ENCODE results near the gene TRIM39.

TRIM39 gene

GRCh38 chr6:30311101-30311500, 15.6 kb upstream of the TRIM39 start:
- CTCF ChIA-PET = interaction anchor here (0.9 to 1.3 kb wide), 2 partner anchors 10 to 48 kb away, joined by 3 read pairs; no protein-coding TSS in a partner anchor
- POLR2A ChIA-PET = no interaction called here
- no peak for DNase-seq (ENCODE audit: extremely low spot score)
- no peak for TF ChIP-seq CTCF (IDR thresholded peaks at IDR 0.05; ENCODE audit: control extremely low read depth, extremely low read depth, low read depth, missing control alignments)

- no peak for TF ChIP-seq CTCF (IDR thresholded peaks at IDR 0.05; ENCODE audit: control extremely low read depth, extremely low read depth, low read depth, missing control alignments)
- ChIA-PET CTCF (interaction anchor here (0.7 to 1.0 kb wide), 3 partner anchors 15 to 84 kb away, joined by 3 read pairs; partner anchors contain the start of gene TRIM39), POLR2A (no interaction called here)
- DNase-seq (ENCODE audit: extremely low spot score) = no peak
Measured at GRCh38 chr6:30311671-30312070, 15.1 kb upstream of the TRIM39 start.

DNA sequence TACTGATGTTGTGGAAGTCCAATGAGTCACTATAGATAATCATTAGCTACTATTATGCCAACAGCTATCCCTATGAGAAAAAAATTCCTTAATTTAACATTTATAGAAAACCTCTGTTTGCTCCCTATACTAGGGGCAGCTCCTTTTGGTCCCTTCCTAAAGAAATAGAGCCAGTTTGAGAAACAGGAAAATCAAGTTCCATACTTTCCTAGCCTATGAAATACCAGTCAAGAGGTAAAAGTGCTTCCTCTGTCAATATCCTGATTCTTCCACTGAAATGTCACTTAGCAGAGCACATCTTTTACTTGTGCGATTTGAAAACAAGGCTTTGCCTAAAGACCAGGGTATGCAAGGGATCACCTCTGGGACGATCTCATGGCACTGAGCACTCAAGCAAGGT, 14.5 kb upstream of the TRIM39 start:
- ChIA-PET CTCF (interaction anchor here (0.7 to 1.0 kb wide), 3 partner anchors 14 to 83 kb away, joined by 3 read pairs; partner anchors contain the start of gene TRIM39), POLR2A (no interaction called here)
- no peak for DNase-seq (ENCODE audit: extremely low spot score)
- TF ChIP-seq CTCF (IDR thresholded peaks at IDR 0.05; ENCODE audit: control extremely low read depth, extremely low read depth, low read depth, missing control alignments) = no peak

DNA sequence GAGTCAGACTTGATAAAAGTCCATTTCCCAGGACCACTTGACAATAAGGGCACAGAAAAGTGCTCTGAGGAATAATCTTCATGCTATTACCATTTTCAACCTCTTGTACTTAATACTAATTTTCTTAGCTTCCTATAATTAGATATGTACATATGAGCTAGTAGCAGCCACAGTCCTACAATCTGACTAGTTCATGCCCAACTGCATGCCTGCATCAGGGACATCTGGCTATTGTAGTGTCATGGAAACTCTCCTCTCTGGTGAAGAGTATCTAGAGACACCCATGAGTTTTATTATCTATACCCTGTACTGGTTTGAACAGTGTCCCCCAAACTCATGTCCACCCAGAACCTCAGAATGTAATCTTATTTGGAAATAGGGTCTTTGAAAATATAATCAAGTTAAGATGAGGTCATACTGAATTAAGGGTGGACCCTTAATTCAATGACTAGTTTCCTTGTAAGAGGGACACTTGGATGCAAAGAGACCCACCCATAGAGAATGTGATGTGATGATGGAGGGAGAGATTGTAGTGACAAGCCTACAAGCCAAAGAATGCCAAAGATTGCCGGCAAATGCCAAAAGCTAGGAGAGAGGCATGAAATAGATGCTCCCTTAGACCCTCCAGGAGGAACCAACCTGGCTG, 13.9 kb upstream of the TRIM39 start:
- no peak for DNase-seq (ENCODE audit: extremely low spot score)
- no peak for TF ChIP-seq CTCF (IDR thresholded peaks at IDR 0.05; ENCODE audit: control extremely low read depth, extremely low read depth, low read depth, missing control alignments)
- POLR2A ChIA-PET = interaction anchor here (0.7 kb wide), 1 partner anchor 13 kb away, joined by 3 read pairs; no protein-coding TSS in a partner anchor
- CTCF ChIA-PET = interaction anchor here (1.0 kb wide), 1 partner anchor 14 kb away, joined by 3 read pairs; the partner anchor contains the start of gene TRIM39

GRCh38 chr6:30315156-30315555, 11.6 kb upstream of the TRIM39 start:
- POLR2A ChIA-PET = interaction anchor here (1.0 kb wide), 1 partner anchor 11 kb away, joined by 3 read pairs; the partner anchor contains the start of gene TRIM39
- no peak for DNase-seq (ENCODE audit: extremely low spot score)
- TF ChIP-seq CTCF (IDR thresholded peaks at IDR 0.05; ENCODE audit: control extremely low read depth, extremely low read depth, low read depth, missing control alignments) = no peak
- CTCF ChIA-PET = interaction anchor here (1.3 to 1.5 kb wide), 3 partner anchors 9 to 12 kb away, joined by 4 to 6 read pairs (median 4); no protein-coding TSS in a partner anchor

DNA sequence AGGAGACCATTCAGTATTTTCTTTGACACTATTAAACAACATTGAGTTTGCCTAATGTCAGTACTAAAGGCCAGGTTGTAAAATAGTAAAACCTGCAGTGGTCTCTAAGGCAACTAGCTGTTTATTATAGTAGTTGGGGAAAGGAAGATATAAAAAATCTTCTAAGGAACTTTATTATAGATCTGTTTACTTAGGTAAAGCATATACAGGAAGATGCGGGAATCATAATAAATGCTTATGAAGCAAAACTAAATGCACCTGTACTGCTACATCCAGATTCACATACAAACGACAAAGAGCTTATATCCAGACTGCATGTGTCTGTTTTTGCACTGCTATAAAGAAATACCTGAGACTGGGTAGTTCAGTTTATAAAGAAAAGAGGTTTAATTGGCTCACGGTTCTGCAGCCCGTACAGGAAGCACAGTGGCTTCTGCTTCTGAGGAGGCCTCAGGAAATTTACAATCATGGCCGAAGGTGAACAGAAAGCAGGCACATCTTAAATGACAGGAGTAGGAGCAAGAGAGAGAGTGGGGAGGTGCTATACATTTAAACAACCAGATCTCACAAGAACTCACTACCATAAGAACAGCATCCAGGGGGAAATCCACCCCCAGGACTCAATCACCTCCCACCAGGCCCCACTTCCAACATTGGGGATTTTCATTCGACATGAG, 8.7 kb upstream of the TRIM39 start:
- ChIA-PET CTCF (interaction anchor here (1.9 to 2.2 kb wide), 2 partner anchors 13 to 40 kb away, joined by 5 to 8 read pairs; no protein-coding TSS in a partner anchor), POLR2A (no interaction called here)
- no peak for DNase-seq (ENCODE audit: extremely low spot score)
- TF ChIP-seq CTCF (IDR thresholded peaks at IDR 0.05; ENCODE audit: control extremely low read depth, extremely low read depth, low read depth, missing control alignments) = no peak
